HepG2 (cell line): ENCODE data around the gene TLR3. TPM values are rescaled to one million over a fixed set of nuclear protein-coding genes. Genes with fewer than 3 reads are reported as not detected.

ENCODE experiments used
- ATAC-seq: fragments of 200-7000 bp; cut with Tn5 transposase; 3 replicates; pipeline ENCODE4 v1.9.1; 2020; ENCODE audit warnings: mild to moderate bottlenecking, moderate library complexity
- BruUV-seq: library from RNA; stranded (reverse); fragments of 400-500 nt; replicated peaks from 2 replicates; lab custom pipeline; 2021; lab: Mats Ljungman, UMichigan
- CTCF ChIA-PET: fragments of 300-600 bp; formaldehyde crosslinking; extraction: SDS; loops from one replicate; lab custom pipeline; 2021; ENCODE audit warnings: low total read pairs, inconsistent platforms, low intra/inter-chr PET ratio; lab: Yijun Ruan, JAX
- POLR2A ChIA-PET: fragments of 350-600 bp; sonication (Branson Sonifier 250); formaldehyde crosslinking; loops from one replicate; lab custom pipeline; 2020; ENCODE audit warnings: antibody characterized with exemption, inconsistent platforms; lab: Yijun Ruan, JAX
- DNase-seq: peaks from one replicate; pipeline ENCODE4 v3.0.0-alpha.2; 2015; ENCODE audit warnings: low spot score
- FAIRE-seq: peaks from 3 replicates; lab custom pipeline; 2011; peaks lifted over from hg19 to GRCh38; lab: Jason Lieb, UNC
- H2AFZ ChIP-seq: one replicate; pipeline ENCODE4 v1.6.1; 2011; ENCODE audit warnings: low read length, inconsistent platforms
- H3K27ac ChIP-seq: fragments of 300-600 bp; 3 replicates; pipeline ENCODE4 v1.8.0; 2011; ENCODE audit warnings: mixed run types, mild to moderate bottlenecking, mixed read lengths, low read length, inconsistent platforms; ENCODE audit not compliant: insufficient read depth; ENCODE audit errors: extremely low read length
- H3K27me3 ChIP-seq, 2 experiments: fragments of 200-600 bp in 1 of 2; 2 replicates in 1 of 2; 3 replicates in 1 of 2; pipeline versions ENCODE4 v1.6.0 to v1.8.0; 2011; ENCODE audit warnings: low read length in 2 of 2, mild to moderate bottlenecking in 2 of 2, moderate library complexity in 2 of 2, inconsistent platforms in 1 of 2; ENCODE audit not compliant: insufficient read depth in 2 of 2, control insufficient read depth in 1 of 2
- H3K36me3 ChIP-seq, 2 experiments: fragments of 200-600 bp in 1 of 2; replicated peaks in 1 of 2; 2 replicates in 1 of 2; 3 replicates in 1 of 2; pipeline versions ENCODE4 v1.5.1 to v1.8.0; 2011; ENCODE audit warnings: low read length in 2 of 2, inconsistent platforms in 1 of 2; ENCODE audit not compliant: insufficient read depth in 2 of 2, control insufficient read depth in 1 of 2
- H3K4me1 ChIP-seq: 2 replicates; pipeline ENCODE4 v1.5.1; 2012; ENCODE audit warnings: low read length, inconsistent platforms; ENCODE audit not compliant: insufficient read depth
- H3K4me2 ChIP-seq: 2 replicates; pipeline ENCODE4 v1.6.0; 2011; ENCODE audit warnings: low read depth, low read length, inconsistent platforms
- H3K4me3 ChIP-seq, 3 experiments: fragments of 200-600 bp in 1 of 3; sonication (generic), shearing (Covaris generic) in 1 of 3; replicated peaks in 1 of 3; 2 replicates each; pipeline ENCODE4 v1.5.1; 2011 to 2016; ENCODE audit warnings: low read length in 3 of 3, inconsistent platforms in 2 of 3, low read depth in 2 of 3, mild to moderate bottlenecking in 2 of 3, control low read depth in 1 of 3, mixed read lengths in 1 of 3; ENCODE audit not compliant: insufficient read depth in 1 of 3
- H3K79me2 ChIP-seq: one replicate; pipeline ENCODE4 v1.6.1; 2011; ENCODE audit warnings: low read length, inconsistent platforms; ENCODE audit not compliant: insufficient read depth
- H3K9ac ChIP-seq: 2 replicates; pipeline ENCODE4 v1.6.0; 2011; ENCODE audit warnings: mild to moderate bottlenecking, low read depth, low read length, inconsistent platforms; ENCODE audit not compliant: insufficient read depth
- H3K9me3 ChIP-seq: 2 replicates; pipeline ENCODE4 v1.5.1; 2012; ENCODE audit warnings: mild to moderate bottlenecking, low read length
- H4K20me1 ChIP-seq: 2 replicates; pipeline ENCODE4 v1.6.0; 2011; ENCODE audit warnings: inconsistent platforms, mild to moderate bottlenecking, low read length, moderate library complexity; ENCODE audit not compliant: insufficient read depth
- AHR ChIP-seq: IDR thresholded peaks from 2 replicates; pipeline ENCODE4 v1.6.1; 2018; ENCODE audit warnings: missing genetic modification reagents, missing compliant biosample characterization
- ATF1 ChIP-seq: IDR thresholded peaks from 2 replicates; pipeline ENCODE4 v1.6.1; 2016; ENCODE audit warnings: mild to moderate bottlenecking, control low read depth
- ATF5 ChIP-seq: sonication (generic); formaldehyde crosslinking; IDR thresholded peaks from 2 replicates; pipeline ENCODE4 v1.4.0; 2020; ENCODE audit warnings: mild to moderate bottlenecking, low read depth, missing genetic modification reagents
- NFYB ChIP-seq: sonication (generic); formaldehyde crosslinking; IDR thresholded peaks from 2 replicates; pipeline ENCODE4 v1.4.0; 2020; ENCODE audit warnings: missing genetic modification reagents
- ZBTB42 ChIP-seq: sonication (generic); formaldehyde crosslinking; IDR thresholded peaks from 2 replicates; pipeline ENCODE4 v1.5.0; 2020; ENCODE audit warnings: mild to moderate bottlenecking, missing genetic modification reagents
- ZNF501 ChIP-seq: sonication (generic); formaldehyde crosslinking; IDR thresholded peaks from 2 replicates; pipeline ENCODE4 v1.5.1; 2020; ENCODE audit warnings: mild to moderate bottlenecking, moderate library complexity, missing genetic modification reagents
- ZNF512B ChIP-seq: sonication (generic); formaldehyde crosslinking; IDR thresholded peaks from 2 replicates; pipeline ENCODE4 v1.5.1; 2020; ENCODE audit warnings: missing genetic modification reagents, mild to moderate bottlenecking, borderline replicate concordance
- ZNF749 ChIP-seq: sonication (generic); formaldehyde crosslinking; IDR thresholded peaks from 2 replicates; pipeline ENCODE4 v1.8.0; 2022; ENCODE audit warnings: mild to moderate bottlenecking, missing genetic modification reagents, moderate library complexity, borderline replicate concordance
- WGBS: methylation state at CpG from one replicate; pipeline ENCODE4 v1.1.6; 2017; ENCODE audit warnings: low lambda C conversion rate; 5-methylcytosine and 5-hydroxymethylcytosine counted together
- in situ Hi-C: cut with HindIII; loops from 2 replicates; pipeline ENCODE4 v1.10.0; 2017; ENCODE audit warnings: low pct_unique_long_range_greater_than_20kb; ENCODE audit not compliant: extremely low pct_ligation_motif_present
- intact Hi-C: fragments of 100-400 bp; cut with micrococcal nuclease; formaldehyde crosslinking; loops from one replicate; pipeline ENCODE4 v1.10.0; 2022; ENCODE audit not compliant: unreplicated experiment
- polyA plus RNA-seq, 8 experiments: library from polyadenylated mRNA; depleted of rRNA in 3 of 8; stranded (reverse) in 7 of 8; unstranded in 1 of 8; fragments of >200 nt; fragmentation: Illumina TruSeq in 4 of 8; extraction: Trizol in 4 of 8; gene quantifications; 2 replicates each; pipeline versions ENCODE4 v1.2.1 to v1.2.3, GENCODE V29; 2011 to 2016; ENCODE audit warnings: low read depth in 4 of 8, missing spikeins in 1 of 8, mixed read lengths in 1 of 8; ENCODE audit not compliant: insufficient read depth in 1 of 8
- total RNA-seq, 5 experiments: library from RNA; depleted of rRNA; stranded (reverse); fragments of >200 nt; fragmentation: Illumina TruSeq; extraction: Trizol; gene quantifications; 2 replicates each; pipeline ENCODE4 v1.2.3, GENCODE V29; 2016; ENCODE audit warnings: low read depth in 1 of 5

TLR3 gene
- total and polyA plus RNA-seq, 2 of the 13 experiments (the other 11 are each of a cell fraction or from before 2014, with no cell fraction given): 0.11 to 0.38 TPM

- TF ChIP-seq NFYB (CRISPR knock-in tag) (no peak), ZBTB42 (CRISPR knock-in tag) (no peak)
These were observed 773 bp downstream of the TLR3 start (continued) for GRCh38 chr4:186069729-186070128.

GRCh38 chr4:186072516-186072915, 3.6 kb downstream of the TLR3 start:
- H3K79me2 ChIP-seq: no peaks in the 10 kb centered on the region
- no peak overlapping the region for H3K4me2 ChIP-seq
- no peaks in the 10 kb centered on the region for H3K36me3 ChIP-seq
- no peaks in the 10 kb centered on the region for H3K9me3 ChIP-seq
- DNase-seq: no peak
- CTCF ChIA-PET: no interaction called here
- no TSS peak for BruUV-seq
- H3K9ac ChIP-seq: no peak overlapping the region
- peaks cover 0 to 3% of the 10 kb centered on the region in 2 experiments; a peak in 1 of 5 replicates for H3K27me3 ChIP-seq
- intact Hi-C loops: no loop called here
- no peak overlapping the region for H2AFZ ChIP-seq
- in situ Hi-C loops: no loop called here
- ATAC-seq: no peak
- H3K4me1 ChIP-seq: peaks cover 21% of the 10 kb centered on the region
- TF ChIP-seq ZNF501 (CRISPR knock-in tag) (no peak), ZNF749 (CRISPR knock-in tag) (no peak), ATF5 (CRISPR knock-in tag) (no peak), ATF1 (CRISPR knock-in tag) (no peak), AHR (CRISPR knock-in tag) (no peak), ZNF512B (no peak)
- POLR2A ChIA-PET: no interaction called here
- no peaks in the 10 kb centered on the region for H4K20me1 ChIP-seq
- FAIRE-seq: no peak
- H3K27ac ChIP-seq: no peak overlapping the region
- WGBS: 53% methylated on average over 10 of the region's 10 CpGs
- H3K4me3 ChIP-seq: no peak overlapping the region
